Hepatocyte (in vitro differentiated cells): Measurements from ENCODE around the gene CDH15. TPM values are rescaled to one million over a fixed set of nuclear protein-coding genes. Genes with fewer than 3 reads are reported as not detected.

Source experiments
- DNase-seq: peaks from one replicate; pipeline ENCODE4 v3.0.0-alpha.2; 2016; ENCODE audit warnings: low spot score
- H2AFZ ChIP-seq: fragments of 200-600 bp; sonication (generic); 2 replicates; pipeline ENCODE4 v1.6.0; 2016; ENCODE audit warnings: antibody characterized with exemption, mild to moderate bottlenecking
- H3K27ac ChIP-seq: fragments of 200-600 bp; sonication (generic); 2 replicates; pipeline ENCODE4 v1.5.1; 2016; ENCODE audit warnings: mild to moderate bottlenecking
- H3K27me3 ChIP-seq: fragments of 200-600 bp; sonication (generic); 2 replicates; pipeline ENCODE4 v1.6.1; 2016
- H3K36me3 ChIP-seq: fragments of 200-600 bp; sonication (generic); replicated peaks from 2 replicates; pipeline ENCODE4 v1.5.1; 2016; ENCODE audit warnings: low read depth; ENCODE audit not compliant: insufficient read depth
- H3K4me1 ChIP-seq: fragments of 200-600 bp; sonication (generic); 2 replicates; pipeline ENCODE4 v1.5.1; 2016; ENCODE audit warnings: mild to moderate bottlenecking, moderate library complexity; ENCODE audit not compliant: insufficient read depth
- H3K4me2 ChIP-seq: fragments of 200-600 bp; sonication (generic); 2 replicates; pipeline ENCODE4 v1.6.0; 2016
- H3K4me3 ChIP-seq: fragments of 200-600 bp; sonication (generic); 2 replicates; pipeline ENCODE4 v1.5.1; 2016; ENCODE audit warnings: mild to moderate bottlenecking
- H3K79me2 ChIP-seq: fragments of 200-600 bp; sonication (generic); 2 replicates; pipeline ENCODE4 v1.6.0; 2017; ENCODE audit warnings: mild to moderate bottlenecking
- H3K9me2 ChIP-seq: fragments of 200-600 bp; sonication (generic); replicated peaks from 2 replicates; pipeline ENCODE4 v1.6.0; 2017; ENCODE audit warnings: mild to moderate bottlenecking; ENCODE audit not compliant: insufficient read depth
- H3K9me3 ChIP-seq: fragments of 200-600 bp; sonication (generic); 2 replicates; pipeline ENCODE4 v1.5.1; 2016; ENCODE audit warnings: low read depth, mild to moderate bottlenecking
- H4K20me1 ChIP-seq: fragments of 200-600 bp; sonication (generic); 2 replicates; pipeline ENCODE4 v1.6.0; 2016; ENCODE audit warnings: mild to moderate bottlenecking; ENCODE audit not compliant: insufficient read depth, poor library complexity, severe bottlenecking
- EZH2 ChIP-seq: fragments of 200-600 bp; sonication (generic); IDR thresholded peaks from 2 replicates; pipeline ENCODE4 v1.6.1; 2016; ENCODE audit warnings: antibody characterized with exemption, mild to moderate bottlenecking, borderline replicate concordance
- EZH2phosphoT487 ChIP-seq: fragments of 200-600 bp; sonication (generic); IDR thresholded peaks from one replicate; pipeline ENCODE4 v1.6.1; 2018; ENCODE audit warnings: antibody characterized with exemption, mild to moderate bottlenecking, low read depth, moderate library complexity; ENCODE audit not compliant: unreplicated experiment, severe bottlenecking
- WGBS: methylation state at CpG from one replicate; pipeline ENCODE4 v1.1.6; 2016; ENCODE audit warnings: low lambda C conversion rate; ENCODE audit errors: missing lambda C conversion rate; 5-methylcytosine and 5-hydroxymethylcytosine counted together
- polyA plus RNA-seq: library from polyadenylated mRNA; unstranded; fragments of >200 nt; fragmentation: Nextera tagmentation; extraction: Ambion mirVana; gene quantifications from 2 replicates; pipeline ENCODE4 v1.2.1, GENCODE V29; 2016
- total RNA-seq: library from RNA; depleted of rRNA; stranded (reverse); fragments of >200 nt; gene quantifications from 2 replicates; pipeline ENCODE4 v1.2.3, GENCODE V29; 2014
- TF ChIP-seq, protein P1 (sequence below): fragments of 200-600 bp; sonication (generic); IDR thresholded peaks from 2 replicates; pipeline ENCODE4 v1.5.1; 2016; ENCODE audit warnings: antibody characterized with exemption, mild to moderate bottlenecking; ENCODE audit not compliant: poor library complexity

CDH15 gene
- total and polyA plus RNA-seq, 2 experiments from 2014 or later = 0.13 to 0.47 TPM

DNA sequence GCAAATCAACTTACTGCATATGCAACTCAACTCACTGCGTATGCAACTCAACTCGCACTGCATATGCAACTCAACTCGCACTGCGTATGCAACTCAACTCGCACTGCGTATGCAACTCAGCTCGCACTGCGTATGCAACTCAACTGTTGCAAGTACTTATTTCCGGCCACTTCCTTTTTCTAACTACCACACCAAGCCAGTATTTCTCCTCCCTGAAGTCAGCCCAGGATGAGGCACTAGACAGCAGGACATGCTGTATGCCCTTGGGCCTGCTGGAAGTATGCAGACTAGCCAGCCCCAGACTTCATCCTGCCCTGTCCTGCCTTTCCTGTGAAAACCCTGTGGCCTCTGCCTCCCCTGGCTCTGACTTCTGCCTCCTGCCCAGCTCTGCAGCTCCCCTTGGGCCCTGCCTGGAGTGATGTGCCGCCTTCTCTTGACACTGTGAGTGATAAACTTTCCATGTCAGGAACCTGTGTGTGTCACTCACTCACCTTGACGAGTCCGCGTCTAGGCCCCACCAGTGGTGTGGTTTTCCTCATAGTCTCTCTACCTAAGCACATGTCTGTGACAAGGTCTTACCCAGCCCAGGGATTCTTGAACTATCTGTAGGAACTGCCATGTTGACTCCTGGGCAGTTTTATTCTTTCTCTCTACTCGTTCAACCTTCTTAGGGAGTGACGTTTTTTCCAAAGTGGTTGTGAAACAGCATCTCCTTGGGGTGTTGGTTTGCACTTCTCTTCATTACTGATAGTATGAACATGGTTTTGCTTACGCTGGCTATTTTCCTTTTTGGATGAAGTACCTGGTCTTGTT is 62.3 kb downstream of the CDH15 start:
- no peaks in the 10 kb centered on the region for H3K4me1 ChIP-seq
- 98% methylated on average over 16 of the region's 16 CpGs for whole genome bisulfite sequencing
- no peak overlapping the region for H2AFZ ChIP-seq
- no peak overlapping the region for H3K4me3 ChIP-seq
- H4K20me1 ChIP-seq = no peaks in the 10 kb centered on the region
- DNase-seq = no peak
- H3K79me2 ChIP-seq = no peaks in the 10 kb centered on the region
- no peaks in the 10 kb centered on the region for H3K9me3 ChIP-seq
- H3K4me2 ChIP-seq = no peak overlapping the region
- H3K27ac ChIP-seq = no peak overlapping the region
- no peaks in the 10 kb centered on the region for H3K27me3 ChIP-seq
- no peaks in the 10 kb centered on the region for H3K9me2 ChIP-seq
- no peaks in the 10 kb centered on the region for H3K36me3 ChIP-seq
- TF ChIP-seq EZH2phosphoT487 (no peak), EZH2 (no peak)
- TF ChIP-seq, protein P1, sequence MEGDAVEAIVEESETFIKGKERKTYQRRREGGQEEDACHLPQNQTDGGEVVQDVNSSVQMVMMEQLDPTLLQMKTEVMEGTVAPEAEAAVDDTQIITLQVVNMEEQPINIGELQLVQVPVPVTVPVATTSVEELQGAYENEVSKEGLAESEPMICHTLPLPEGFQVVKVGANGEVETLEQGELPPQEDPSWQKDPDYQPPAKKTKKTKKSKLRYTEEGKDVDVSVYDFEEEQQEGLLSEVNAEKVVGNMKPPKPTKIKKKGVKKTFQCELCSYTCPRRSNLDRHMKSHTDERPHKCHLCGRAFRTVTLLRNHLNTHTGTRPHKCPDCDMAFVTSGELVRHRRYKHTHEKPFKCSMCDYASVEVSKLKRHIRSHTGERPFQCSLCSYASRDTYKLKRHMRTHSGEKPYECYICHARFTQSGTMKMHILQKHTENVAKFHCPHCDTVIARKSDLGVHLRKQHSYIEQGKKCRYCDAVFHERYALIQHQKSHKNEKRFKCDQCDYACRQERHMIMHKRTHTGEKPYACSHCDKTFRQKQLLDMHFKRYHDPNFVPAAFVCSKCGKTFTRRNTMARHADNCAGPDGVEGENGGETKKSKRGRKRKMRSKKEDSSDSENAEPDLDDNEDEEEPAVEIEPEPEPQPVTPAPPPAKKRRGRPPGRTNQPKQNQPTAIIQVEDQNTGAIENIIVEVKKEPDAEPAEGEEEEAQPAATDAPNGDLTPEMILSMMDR = no peak

DNA sequence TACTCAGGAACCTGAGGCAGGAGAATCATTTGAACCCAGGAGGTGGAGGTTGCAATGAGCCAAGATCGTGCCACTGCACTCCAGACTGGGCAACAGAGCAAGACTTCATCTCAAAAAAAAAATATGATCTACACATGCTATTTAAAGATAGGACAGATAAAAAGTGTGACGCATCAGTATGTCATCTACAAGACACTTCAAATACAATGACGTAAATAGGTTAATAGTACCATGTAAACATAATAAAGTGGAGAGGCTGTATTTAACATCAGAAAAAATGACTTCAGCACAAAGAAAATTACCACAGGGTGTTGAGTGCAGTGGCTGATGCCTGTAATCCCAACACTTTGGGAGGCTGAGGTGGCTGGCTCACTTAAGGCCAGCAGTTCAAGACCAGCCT is 66.2 kb downstream of the CDH15 start:
- no peak overlapping the region for H3K4me2 ChIP-seq
- H3K4me3 ChIP-seq = no peak overlapping the region
- no peak overlapping the region for H2AFZ ChIP-seq
- no peak for DNase-seq
- 94% methylated on average over 3 of the region's 3 CpGs for WGBS
- H4K20me1 ChIP-seq = no peaks in the 10 kb centered on the region
- no peaks in the 10 kb centered on the region for H3K9me3 ChIP-seq
- no peaks in the 10 kb centered on the region for H3K4me1 ChIP-seq
- H3K27ac ChIP-seq = no peak overlapping the region
- TF ChIP-seq, protein P1 = no peak
- TF ChIP-seq EZH2phosphoT487 = no peak
- no peak for TF ChIP-seq EZH2
- no peaks in the 10 kb centered on the region for H3K9me2 ChIP-seq
- H3K36me3 ChIP-seq = no peaks in the 10 kb centered on the region
- H3K79me2 ChIP-seq = peaks cover 3% of the 10 kb centered on the region
- H3K27me3 ChIP-seq = no peaks in the 10 kb centered on the region

DNA sequence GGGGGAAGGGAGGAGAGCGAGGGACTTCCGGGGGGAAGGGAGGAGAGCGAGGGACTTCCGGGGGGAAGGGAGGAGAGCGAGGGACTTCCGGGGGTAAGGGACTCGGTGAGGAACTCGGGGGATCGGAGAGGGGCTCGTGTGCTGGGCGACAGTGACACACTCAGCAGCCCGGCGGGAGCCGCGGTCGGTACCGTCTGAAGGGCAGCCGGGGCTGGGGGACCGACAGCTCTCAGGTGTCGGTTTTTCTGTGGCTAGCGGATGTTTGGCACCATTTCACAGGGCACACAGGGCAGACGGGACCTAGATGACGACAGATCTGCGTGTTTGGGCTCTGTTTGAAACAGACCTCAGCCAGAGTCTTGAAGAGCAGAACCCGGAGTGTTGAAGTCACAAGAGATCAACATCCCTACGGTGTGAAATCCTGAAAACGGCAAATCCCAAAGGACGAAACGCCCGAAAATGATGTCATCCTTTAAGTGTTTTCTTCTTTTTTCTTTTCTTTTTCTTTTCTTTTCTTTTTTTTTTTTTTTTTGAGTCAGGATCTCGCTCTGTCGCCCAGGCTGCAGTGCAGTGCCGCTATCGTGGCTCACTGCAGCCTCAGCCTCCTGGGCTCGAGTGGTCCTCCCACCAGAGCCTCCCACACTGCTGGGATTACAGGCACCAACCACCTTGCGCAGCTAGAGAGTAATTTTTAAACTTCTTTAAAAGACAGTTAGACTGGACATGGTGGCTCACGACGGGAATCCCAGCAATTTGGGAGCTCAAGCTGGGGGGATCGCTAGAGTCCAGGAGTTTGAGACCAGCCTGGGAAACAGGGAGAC is 69.8 kb downstream of the CDH15 start:
- peak; percentile 81 for DNase-seq
- Histone ChIP-seq H3K9me3 (no peaks in the 10 kb centered on the region), H3K4me3 (peak overlapping the region; percentile 65), H3K4me1 (peaks cover under 1% of the 10 kb centered on the region), H3K27me3 (no peaks in the 10 kb centered on the region), H3K27ac (peak overlapping the region; percentile 97), H4K20me1 (no peaks in the 10 kb centered on the region), H3K4me2 (peak overlapping the region; percentile 87), H3K79me2 (peaks cover 3% of the 10 kb centered on the region), H2AFZ (peak overlapping the region; percentile 68), H3K9me2 (no peaks in the 10 kb centered on the region), H3K36me3 (no peaks in the 10 kb centered on the region)
- 17% methylated on average over 22 of the region's 39 CpGs for WGBS
- TF ChIP-seq EZH2phosphoT487 (no peak), EZH2 (no peak)
- TF ChIP-seq, protein P1 = no peak
